Measurements from ENCODE around the gene CRYBA2. TPM values are rescaled to one million over a fixed set of nuclear protein-coding genes. Genes with fewer than 3 reads are reported as not detected.
A peak's percentile ranks its signal among the peaks of the same experiment; 100 is the strongest.

The CRYBA2 gene
- polyA plus RNA-seq, 6 donors from 2014 or later, result not detected

- H3K27ac Mint-ChIP-seq, result no peak overlapping the region
- no peak overlapping the region for H3K4me3 Mint-ChIP-seq
- no peaks in the 10 kb centered on the region for H3K36me3 Mint-ChIP-seq
- H3K27me3 Mint-ChIP-seq, result peaks cover 65 to 92% (median 81%) of the 10 kb centered on the region in 3 donors
- H3K4me1 Mint-ChIP-seq, result peaks cover 13 to 25% (median 15%) of the 10 kb centered on the region in 3 donors
- peaks cover 0 to 2% (median 0%) of the 10 kb centered on the region in 7 donors for H3K9me3 Mint-ChIP-seq
- ATAC-seq (ENCODE audit: low read depth in 2 of 2) (no peak), DNase-seq (no peak)
Observed at GRCh38 chr2:218990052-218990451, 3.2 kb downstream of the CRYBA2 start.

- Mint-ChIP-seq H3K27ac (no peak overlapping the region), H3K4me3 (no peak overlapping the region), H3K36me3 (no peaks in the 10 kb centered on the region), H3K27me3 (peaks cover 62 to 90% (median 80%) of the 10 kb centered on the region in 3 donors), H3K4me1 (peaks cover 18 to 24% (median 19%) of the 10 kb centered on the region in 3 donors), H3K9me3 (peaks cover 0 to 3% (median 0%) of the 10 kb centered on the region in 7 donors)
- ATAC-seq (ENCODE audit: low read depth in 2 of 2) (no peak), DNase-seq (no peak)
Observed at GRCh38 chr2:218988650-218989049, 4.6 kb downstream of the CRYBA2 start.

GRCh38 chr2:218988164-218988563 is 5.1 kb downstream of the CRYBA2 start:
- Mint-ChIP-seq H3K36me3 (no peaks in the 10 kb centered on the region), H3K4me1 (peaks cover 22 to 24% (median 24%) of the 10 kb centered on the region in 3 donors), H3K9me3 (peaks cover 0 to 3% (median 0%) of the 10 kb centered on the region in 7 donors), H3K4me3 (no peak overlapping the region), H3K27ac (no peak overlapping the region), H3K27me3 (peaks cover 66 to 93% (median 85%) of the 10 kb centered on the region in 3 donors)
- no peak for ATAC-seq (ENCODE audit: low read depth in 2 of 2)
- DNase-seq, result no peak

- Mint-ChIP-seq H3K27me3 (peaks cover 72 to 93% (median 89%) of the 10 kb centered on the region in 3 donors), H3K4me1 (peaks cover 23 to 32% (median 26%) of the 10 kb centered on the region in 3 donors), H3K9me3 (peaks cover 0 to 3% (median 0%) of the 10 kb centered on the region in 7 donors), H3K36me3 (peaks cover 0 to 1% of the 10 kb centered on the region in 2 donors), H3K4me3 (peak overlapping the region in 4 of 8 donors; percentile 23 to 53 (median 36)), H3K27ac (peak overlapping the region in 2 of 6 donors; percentile 65 to 94)
- no peak for ATAC-seq (ENCODE audit: low read depth in 2 of 2)
- DNase-seq, result no peak
Observed at GRCh38 chr2:218986148-218986761, 7.0 kb downstream of the CRYBA2 start.

- ATAC-seq (ENCODE audit: low read depth in 2 of 2) (no peak), DNase-seq (no peak)
- Mint-ChIP-seq H3K4me3 (peak overlapping the region in 4 of 8 donors; percentile 23 to 68 (median 42)), H3K36me3 (peaks cover 0 to 6% of the 10 kb centered on the region in 2 donors), H3K4me1 (peaks cover 29 to 37% (median 32%) of the 10 kb centered on the region in 3 donors), H3K27me3 (peaks cover 72 to 93% (median 89%) of the 10 kb centered on the region in 3 donors), H3K27ac (peak overlapping the region in 1 of 6 donors; percentile 94), H3K9me3 (peaks cover 0 to 2% (median 0%) of the 10 kb centered on the region in 7 donors)
Observed at GRCh38 chr2:218985325-218986091, 7.7 kb downstream of the CRYBA2 start.

- DNase-seq, result no peak
- H3K36me3 Mint-ChIP-seq, result peaks cover 0 to 6% of the 10 kb centered on the region in 2 donors
- ATAC-seq (ENCODE audit: low read depth in 2 of 2), result no peak
- H3K27ac Mint-ChIP-seq, result peak within 1 kb of the TSS in 3 of 6 donors; percentile 65 to 94 (median 91)
- H3K4me1 Mint-ChIP-seq, result peaks cover 32 to 42% (median 37%) of the 10 kb centered on the region in 3 donors
- H3K9me3 Mint-ChIP-seq, result peaks cover 0 to 2% (median 0%) of the 10 kb centered on the region in 7 donors
- H3K27me3 Mint-ChIP-seq, result peaks cover 68 to 93% (median 89%) of the 10 kb centered on the region in 3 donors
- peak within 1 kb of the TSS in 7 of 8 donors; percentile 23 to 87 (median 53) for H3K4me3 Mint-ChIP-seq
Observed at GRCh38 chr2:218985021-218985324, 8.2 kb downstream of the CRYBA2 start, which contains the start of gene FEV. Gene FEV (minus strand): TSS chr2:218985184. CDS start chr2:218985075, 109 bp downstream.

GRCh38 chr2:218984239-218985020 is 8.8 kb downstream of the CRYBA2 start:
- H3K9me3 Mint-ChIP-seq, result peaks cover 0 to 2% (median 0%) of the 10 kb centered on the region in 7 donors
- H3K4me1 Mint-ChIP-seq, result peaks cover 33 to 47% (median 42%) of the 10 kb centered on the region in 3 donors
- DNase-seq, result no peak
- peak overlapping the region in 5 of 8 donors; percentile 27 to 87 (median 57) for H3K4me3 Mint-ChIP-seq
- peak overlapping the region in 2 of 6 donors; percentile 41 to 91 for H3K27ac Mint-ChIP-seq
- ATAC-seq (ENCODE audit: low read depth in 2 of 2), result no peak
- H3K36me3 Mint-ChIP-seq, result peaks cover 0 to 6% of the 10 kb centered on the region in 2 donors
- peaks cover 70 to 93% (median 87%) of the 10 kb centered on the region in 3 donors for H3K27me3 Mint-ChIP-seq

- Mint-ChIP-seq H3K4me3 (peak overlapping the region in 1 of 8 donors; percentile 44), H3K9me3 (peaks cover 0 to 2% (median 0%) of the 10 kb centered on the region in 7 donors), H3K27ac (peak overlapping the region in 1 of 6 donors; percentile 41), H3K36me3 (peaks cover 0 to 6% of the 10 kb centered on the region in 2 donors), H3K27me3 (peaks cover 70 to 93% (median 86%) of the 10 kb centered on the region in 3 donors), H3K4me1 (peaks cover 33 to 49% (median 43%) of the 10 kb centered on the region in 3 donors)
- ATAC-seq (ENCODE audit: low read depth in 2 of 2) (no peak), DNase-seq (no peak)
Observed at GRCh38 chr2:218983934-218984238, 9.3 kb downstream of the CRYBA2 start.

- Mint-ChIP-seq H3K4me1 (peaks cover 33 to 49% (median 43%) of the 10 kb centered on the region in 3 donors), H3K9me3 (peaks cover 0 to 2% (median 0%) of the 10 kb centered on the region in 7 donors), H3K27me3 (peaks cover 68 to 93% (median 86%) of the 10 kb centered on the region in 3 donors), H3K4me3 (peak overlapping the region in 7 of 8 donors; percentile 12 to 74 (median 61)), H3K36me3 (peaks cover 0 to 6% of the 10 kb centered on the region in 2 donors), H3K27ac (peak overlapping the region in 1 of 6 donors; percentile 56)
- ATAC-seq (ENCODE audit: low read depth in 2 of 2), result no peak
- no peak for DNase-seq
Observed at GRCh38 chr2:218983263-218983933, 9.8 kb downstream of the CRYBA2 start.

GRCh38 chr2:218982586-218983262 is 10.5 kb downstream of the CRYBA2 start:
- ATAC-seq (ENCODE audit: low read depth in 2 of 2) (no peak), DNase-seq (no peak)
- peaks cover 0 to 6% of the 10 kb centered on the region in 2 donors for H3K36me3 Mint-ChIP-seq
- peak overlapping the region in 7 of 8 donors; percentile 61 to 87 (median 74) for H3K4me3 Mint-ChIP-seq
- H3K27ac Mint-ChIP-seq, result peak overlapping the region in 2 of 6 donors; percentile 36 to 74
- H3K9me3 Mint-ChIP-seq, result peaks cover 0 to 2% (median 0%) of the 10 kb centered on the region in 7 donors
- peaks cover 33 to 49% (median 43%) of the 10 kb centered on the region in 3 donors for H3K4me1 Mint-ChIP-seq
- peaks cover 63 to 95% (median 89%) of the 10 kb centered on the region in 3 donors for H3K27me3 Mint-ChIP-seq

GRCh38 chr2:218981881-218982585 is 11.2 kb downstream of the CRYBA2 start:
- DNase-seq (no peak), ATAC-seq (ENCODE audit: low read depth in 2 of 2) (peak; percentile 28 to 30)
- peak overlapping the region; percentile 54 to 87 (median 72) for H3K4me3 Mint-ChIP-seq
- peaks cover 0 to 6% of the 10 kb centered on the region in 2 donors for H3K36me3 Mint-ChIP-seq
- H3K27me3 Mint-ChIP-seq, result peaks cover 63 to 95% (median 89%) of the 10 kb centered on the region in 3 donors
- H3K4me1 Mint-ChIP-seq, result peaks cover 33 to 49% (median 43%) of the 10 kb centered on the region in 3 donors
- peaks cover 0 to 2% (median 0%) of the 10 kb centered on the region in 7 donors for H3K9me3 Mint-ChIP-seq
- peak overlapping the region in 2 of 6 donors; percentile 39 to 74 for H3K27ac Mint-ChIP-seq
